Left lung (tissue), 10 donors: ENCODE measurements around the gene TEX36. TPM values are rescaled to one million over a fixed set of nuclear protein-coding genes. Genes with fewer than 3 reads are reported as not detected.

ENCODE experiments used
- ATAC-seq: fragments of 200-7000 bp; cut with Tn5 transposase; one replicate; pipeline ENCODE4 v1.9.1; 2020; ENCODE audit warnings: moderate library complexity
- DNase-seq, 4 donors: peaks; one replicate each; pipeline ENCODE4 v3.0.0-alpha.2; 2013 to 2020
- H3K27ac ChIP-seq, 2 donors: fragments of 200-600 bp; sonication (generic) in 1 of 2; one replicate each; pipeline versions ENCODE4 v1.5.0 to v1.8.0; 2020 to 2021
- H3K27me3 ChIP-seq, 2 donors: fragments of 200-600 bp; sonication (generic) in 1 of 2; one replicate each; pipeline versions ENCODE4 v1.5.0 to v1.8.0; 2020 to 2021
- H3K36me3 ChIP-seq, 2 donors: fragments of 200-600 bp; sonication (generic) in 1 of 2; one replicate each; pipeline versions ENCODE4 v1.5.0 to v1.8.0; 2020 to 2021
- H3K4me1 ChIP-seq, 2 donors: fragments of 200-600 bp; one replicate each; pipeline ENCODE4 v1.8.0; 2021
- H3K4me3 ChIP-seq, 2 donors: fragments of 200-600 bp; sonication (generic) in 1 of 2; one replicate each; pipeline versions ENCODE4 v1.5.0 to v1.8.0; 2020 to 2021; ENCODE audit warnings: mild to moderate bottlenecking in 1 of 2
- H3K9me3 ChIP-seq, 2 donors: fragments of 200-600 bp; sonication (generic) in 1 of 2; one replicate each; pipeline versions ENCODE4 v1.5.0 to v1.8.0; 2020 to 2021
- intact Hi-C, 2 donors: fragments of 100-400 bp; cut with DNase I; formaldehyde crosslinking; loops; one replicate each; pipeline versions ENCODE4 v1.11.2 to v1.14.2; 2022
- polyA plus RNA-seq, 6 donors: library from polyadenylated mRNA; unstranded; fragments of 120-200 nt; gene quantifications; one replicate each; pipeline ENCODE4 v1.2.1, GENCODE V29; 2013; ENCODE audit not compliant: insufficient read length in 6 of 6
- total RNA-seq, 2 donors: library from RNA; stranded (reverse); fragmentation: NEBNext Ultra II Directional; extraction: Animal tissue kit (Norgen Biotek cat#: 25700); gene quantifications; one replicate each; pipeline ENCODE4 v1.2.1, GENCODE V29; 2021
- TF ChIP-seq, protein P1 (sequence below), 2 donors: fragments of 200-600 bp; sonication (generic) in 1 of 2; IDR thresholded peaks; one replicate each; pipeline versions ENCODE4 v1.5.0 to v1.8.0; 2021; ENCODE audit warnings: antibody characterized with exemption in 2 of 2
- donor health status: DM: no; HTN: yes; CAD: no.
- donor health status: DM: no; HTN: no; CAD: no.

The TEX36 gene
- total and polyA plus RNA-seq, 8 donors: 0.26 TPM; not detected in 7

- no peak for ATAC-seq
- H3K27me3 ChIP-seq: no peaks in the 10 kb centered on the region
- H3K36me3 ChIP-seq: no peaks in the 10 kb centered on the region
- H3K27ac ChIP-seq: no peak overlapping the region
- DNase-seq: no peak
- H3K4me3 ChIP-seq: no peak overlapping the region
- H3K4me1 ChIP-seq: no peaks in the 10 kb centered on the region
- TF ChIP-seq, protein P1, sequence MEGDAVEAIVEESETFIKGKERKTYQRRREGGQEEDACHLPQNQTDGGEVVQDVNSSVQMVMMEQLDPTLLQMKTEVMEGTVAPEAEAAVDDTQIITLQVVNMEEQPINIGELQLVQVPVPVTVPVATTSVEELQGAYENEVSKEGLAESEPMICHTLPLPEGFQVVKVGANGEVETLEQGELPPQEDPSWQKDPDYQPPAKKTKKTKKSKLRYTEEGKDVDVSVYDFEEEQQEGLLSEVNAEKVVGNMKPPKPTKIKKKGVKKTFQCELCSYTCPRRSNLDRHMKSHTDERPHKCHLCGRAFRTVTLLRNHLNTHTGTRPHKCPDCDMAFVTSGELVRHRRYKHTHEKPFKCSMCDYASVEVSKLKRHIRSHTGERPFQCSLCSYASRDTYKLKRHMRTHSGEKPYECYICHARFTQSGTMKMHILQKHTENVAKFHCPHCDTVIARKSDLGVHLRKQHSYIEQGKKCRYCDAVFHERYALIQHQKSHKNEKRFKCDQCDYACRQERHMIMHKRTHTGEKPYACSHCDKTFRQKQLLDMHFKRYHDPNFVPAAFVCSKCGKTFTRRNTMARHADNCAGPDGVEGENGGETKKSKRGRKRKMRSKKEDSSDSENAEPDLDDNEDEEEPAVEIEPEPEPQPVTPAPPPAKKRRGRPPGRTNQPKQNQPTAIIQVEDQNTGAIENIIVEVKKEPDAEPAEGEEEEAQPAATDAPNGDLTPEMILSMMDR (IDR thresholded peaks at IDR 0.05): no peak
- intact Hi-C loops: no loop called here
- H3K9me3 ChIP-seq: no peaks in the 10 kb centered on the region
These were observed 76.5 kb downstream of the TEX36 start for GRCh38 chr10:125606414-125607010.

Other genes starting within 250 kb of the TEX36 start
- 10 to 100 TPM; 19.9 to 24.2 TPM for gene EDRF1, start 36.5 kb upstream of the TEX36 start, total RNA-seq
- 10 to 100 TPM; 53.9 to 70.1 (median 61.7) TPM for gene EDRF1, start 36.5 kb upstream of the TEX36 start, polyA plus RNA-seq
- gene MMP21, start 92.7 kb upstream of the TEX36 start, total RNA-seq: under 1 TPM; 0.13 to 0.32 TPM
- gene MMP21, start 92.7 kb upstream of the TEX36 start, polyA plus RNA-seq: 1 to 10 TPM in 2 of 6 donors, under 1 TPM in 4; 0.49 to 1.2 (median 0.92) TPM
- gene UROS, start 140.1 kb upstream of the TEX36 start, total RNA-seq: 10 to 100 TPM; 42.0 to 45.3 TPM
- gene UROS, start 140.1 kb upstream of the TEX36 start, polyA plus RNA-seq: 10 to 100 TPM; 60.5 to 73.0 (median 68.9) TPM
- gene BCCIP, start 140.4 kb upstream of the TEX36 start, total RNA-seq: 10 to 100 TPM; 39.4 to 52.9 TPM
- gene BCCIP, start 140.4 kb upstream of the TEX36 start, polyA plus RNA-seq: 10 to 100 TPM; 74.7 to 86.2 (median 78.4) TPM
- 10 to 100 TPM; 31.0 to 32.0 TPM for gene DHX32, start 198.1 kb upstream of the TEX36 start, total RNA-seq
- gene DHX32, start 198.1 kb upstream of the TEX36 start, polyA plus RNA-seq: 10 to 100 TPM; 26.2 to 28.0 (median 27.4) TPM
- 1 to 10 TPM; 4.3 to 4.4 TPM for gene FANK1, start 213.4 kb upstream of the TEX36 start, total RNA-seq
- gene FANK1, start 213.4 kb upstream of the TEX36 start, polyA plus RNA-seq: 10 to 100 TPM in 2 of 6 donors, 1 to 10 TPM in 4; 7.1 to 12.1 (median 9.1) TPM